GM12872 (cell line): ENCODE measurements around the gene SEC14L2.
A peak's percentile ranks its signal among the peaks of the same experiment; 100 is the strongest.

ENCODE experiments used
- TF ChIP-seq, protein P1 (sequence below): IDR thresholded peaks from 3 replicates; pipeline ENCODE4 v1.5.1; 2011; ENCODE audit warnings: low read depth, mild to moderate bottlenecking, low read length, moderate library complexity; ENCODE audit not compliant: insufficient read depth

Gene SEC14L2

DNA sequence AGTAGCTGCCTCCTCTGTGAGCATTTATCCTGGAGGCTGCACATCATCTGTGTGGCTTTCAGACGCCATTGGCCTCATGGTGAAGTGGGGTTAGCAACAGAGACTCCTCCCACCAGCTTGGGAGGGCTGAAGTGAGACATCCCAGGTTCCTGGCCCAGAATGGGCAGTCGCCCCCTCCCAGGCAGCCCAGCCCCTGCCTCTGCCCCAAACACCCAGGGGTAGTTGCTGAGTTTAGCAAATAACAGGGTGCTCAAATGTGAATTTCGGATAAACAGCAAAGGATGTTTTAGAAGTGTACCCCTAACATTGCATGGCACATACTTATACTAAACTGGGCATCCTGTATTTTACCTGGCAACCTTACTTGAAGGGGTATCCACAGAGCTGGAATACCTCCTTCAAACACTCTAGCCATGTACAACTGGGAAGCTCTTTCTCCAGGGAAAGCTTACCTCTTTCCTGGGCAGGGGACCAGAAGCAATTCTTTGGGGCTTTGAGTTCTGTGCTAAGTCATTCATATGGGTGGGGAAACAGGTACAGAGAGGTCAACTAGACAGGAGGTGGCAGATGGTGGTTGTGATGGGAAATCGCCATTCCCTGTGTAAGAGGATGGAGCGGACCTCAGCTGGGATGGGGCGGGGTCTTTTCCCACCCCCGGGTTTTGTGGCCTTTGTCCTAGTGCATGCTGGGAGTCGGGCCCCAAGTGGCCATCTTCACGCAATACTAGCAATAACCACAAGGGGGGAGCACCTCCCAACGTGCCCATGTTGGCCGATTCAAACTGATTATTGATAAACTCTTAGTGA lies 48.0 kb downstream of the SEC14L2 start:
- TF ChIP-seq, protein P1, sequence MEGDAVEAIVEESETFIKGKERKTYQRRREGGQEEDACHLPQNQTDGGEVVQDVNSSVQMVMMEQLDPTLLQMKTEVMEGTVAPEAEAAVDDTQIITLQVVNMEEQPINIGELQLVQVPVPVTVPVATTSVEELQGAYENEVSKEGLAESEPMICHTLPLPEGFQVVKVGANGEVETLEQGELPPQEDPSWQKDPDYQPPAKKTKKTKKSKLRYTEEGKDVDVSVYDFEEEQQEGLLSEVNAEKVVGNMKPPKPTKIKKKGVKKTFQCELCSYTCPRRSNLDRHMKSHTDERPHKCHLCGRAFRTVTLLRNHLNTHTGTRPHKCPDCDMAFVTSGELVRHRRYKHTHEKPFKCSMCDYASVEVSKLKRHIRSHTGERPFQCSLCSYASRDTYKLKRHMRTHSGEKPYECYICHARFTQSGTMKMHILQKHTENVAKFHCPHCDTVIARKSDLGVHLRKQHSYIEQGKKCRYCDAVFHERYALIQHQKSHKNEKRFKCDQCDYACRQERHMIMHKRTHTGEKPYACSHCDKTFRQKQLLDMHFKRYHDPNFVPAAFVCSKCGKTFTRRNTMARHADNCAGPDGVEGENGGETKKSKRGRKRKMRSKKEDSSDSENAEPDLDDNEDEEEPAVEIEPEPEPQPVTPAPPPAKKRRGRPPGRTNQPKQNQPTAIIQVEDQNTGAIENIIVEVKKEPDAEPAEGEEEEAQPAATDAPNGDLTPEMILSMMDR: peak; percentile 82

DNA sequence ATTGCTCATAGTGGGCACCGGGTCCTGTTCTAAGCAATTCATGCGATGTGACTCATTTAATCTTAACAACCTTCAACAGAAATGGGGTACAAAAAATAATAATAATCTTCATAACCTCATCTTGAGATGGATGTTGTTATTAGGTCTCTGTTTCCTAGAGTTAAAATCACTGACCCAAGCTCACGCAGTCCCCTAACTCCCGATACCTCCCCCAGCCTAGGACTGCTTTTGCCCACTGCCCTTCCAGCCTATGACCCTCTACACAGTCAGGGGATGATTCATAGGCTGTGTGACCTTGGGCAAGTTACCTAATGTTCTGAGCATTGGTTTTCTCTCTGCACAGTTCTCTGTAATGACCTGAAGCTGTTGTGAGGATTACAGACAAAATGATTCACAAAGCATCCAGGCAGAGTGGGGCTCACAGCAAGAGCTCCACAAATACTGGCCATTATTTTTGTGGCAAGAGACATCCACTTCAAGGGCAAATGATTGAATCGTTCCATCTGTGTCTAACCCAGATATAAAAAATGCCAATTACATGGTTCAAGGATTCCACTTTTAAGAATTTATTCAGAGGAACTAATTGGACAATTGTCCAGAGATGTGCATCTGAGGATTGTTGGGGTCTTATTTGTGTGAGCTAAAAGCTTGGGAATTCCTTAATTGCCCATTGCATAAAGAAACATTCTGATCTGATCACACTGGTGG lies 48.8 kb downstream of the SEC14L2 start:
- TF ChIP-seq, protein P1: no peak

DNA sequence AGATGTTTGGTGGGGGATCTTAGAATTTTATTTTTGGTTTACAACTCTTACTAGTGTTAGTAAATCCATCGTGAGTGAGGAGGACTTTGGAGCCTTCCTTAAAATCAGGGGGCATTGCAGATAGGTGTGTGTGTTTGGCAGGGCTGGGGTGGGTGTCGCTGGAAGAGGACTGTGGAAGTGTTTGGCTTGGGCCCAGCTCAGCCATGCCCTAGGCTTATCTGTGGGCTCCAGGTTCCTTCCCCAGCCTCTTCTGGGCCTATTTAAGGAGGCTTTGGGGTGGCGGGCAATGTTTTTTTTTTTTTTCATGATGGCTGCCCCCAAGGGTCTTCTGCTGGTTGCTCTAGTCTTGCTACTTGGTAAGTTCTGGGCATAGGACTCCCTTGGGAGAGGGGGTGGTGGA lies 50.8 kb downstream of the SEC14L2 start:
- TF ChIP-seq, protein P1: no peak

DNA sequence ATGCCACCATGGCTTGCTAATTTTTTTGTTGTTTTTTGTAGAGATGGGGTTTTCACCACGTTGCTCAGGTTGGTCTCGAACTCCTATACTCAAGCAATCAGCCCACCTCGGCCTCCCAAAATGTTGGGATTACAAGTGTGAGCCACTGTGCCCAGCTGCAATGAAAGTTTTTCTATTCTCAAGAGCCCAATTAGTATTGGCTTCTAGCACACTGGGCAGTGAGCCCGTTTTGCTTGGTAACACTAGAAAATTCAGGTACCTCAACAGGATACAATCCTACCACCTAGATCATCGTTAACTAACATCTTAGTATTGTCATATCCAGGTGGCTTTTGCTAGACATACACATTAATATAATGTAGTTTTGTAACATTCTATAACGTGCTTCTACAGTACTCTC lies 56.0 kb downstream of the SEC14L2 start:
- TF ChIP-seq, protein P1: no peak

DNA sequence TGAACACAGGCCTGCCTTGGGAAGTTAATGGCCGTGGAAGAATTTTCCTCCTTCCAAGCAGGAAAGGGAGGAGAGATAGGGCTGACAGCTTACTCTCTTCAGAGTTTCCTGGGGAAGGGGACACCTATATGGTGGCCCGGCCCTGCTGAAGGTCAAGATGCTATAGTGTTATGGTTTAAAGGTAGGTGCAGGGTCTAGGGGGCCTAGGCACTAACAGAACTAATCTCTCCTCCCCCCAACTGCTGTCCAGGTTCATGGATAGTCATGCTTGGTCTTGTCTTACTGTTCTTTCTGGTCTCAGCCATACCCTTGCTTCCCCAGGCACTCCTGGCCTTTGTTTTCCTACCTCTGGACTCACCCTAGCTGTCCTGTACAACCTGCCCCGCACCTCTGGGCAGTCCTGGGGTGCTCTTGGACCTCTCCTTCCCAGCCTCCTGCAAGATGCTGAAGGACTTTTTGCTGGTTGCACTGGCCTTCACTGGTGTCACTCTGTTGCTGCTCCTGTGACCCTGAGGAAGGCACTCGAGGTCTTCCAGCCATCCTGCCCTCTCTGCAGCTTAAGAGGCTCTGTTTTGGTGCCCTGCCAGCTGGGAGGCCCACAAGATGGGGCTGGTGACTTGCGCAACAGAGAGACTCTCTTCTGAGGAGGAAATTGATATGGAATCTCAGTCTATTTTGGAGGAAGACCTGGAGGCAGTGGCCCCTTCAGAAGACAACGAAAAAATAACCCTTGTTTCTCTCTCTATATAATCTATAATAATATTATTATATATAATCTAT lies 57.1 kb downstream of the SEC14L2 start:
- TF ChIP-seq, protein P1: no peak

DNA sequence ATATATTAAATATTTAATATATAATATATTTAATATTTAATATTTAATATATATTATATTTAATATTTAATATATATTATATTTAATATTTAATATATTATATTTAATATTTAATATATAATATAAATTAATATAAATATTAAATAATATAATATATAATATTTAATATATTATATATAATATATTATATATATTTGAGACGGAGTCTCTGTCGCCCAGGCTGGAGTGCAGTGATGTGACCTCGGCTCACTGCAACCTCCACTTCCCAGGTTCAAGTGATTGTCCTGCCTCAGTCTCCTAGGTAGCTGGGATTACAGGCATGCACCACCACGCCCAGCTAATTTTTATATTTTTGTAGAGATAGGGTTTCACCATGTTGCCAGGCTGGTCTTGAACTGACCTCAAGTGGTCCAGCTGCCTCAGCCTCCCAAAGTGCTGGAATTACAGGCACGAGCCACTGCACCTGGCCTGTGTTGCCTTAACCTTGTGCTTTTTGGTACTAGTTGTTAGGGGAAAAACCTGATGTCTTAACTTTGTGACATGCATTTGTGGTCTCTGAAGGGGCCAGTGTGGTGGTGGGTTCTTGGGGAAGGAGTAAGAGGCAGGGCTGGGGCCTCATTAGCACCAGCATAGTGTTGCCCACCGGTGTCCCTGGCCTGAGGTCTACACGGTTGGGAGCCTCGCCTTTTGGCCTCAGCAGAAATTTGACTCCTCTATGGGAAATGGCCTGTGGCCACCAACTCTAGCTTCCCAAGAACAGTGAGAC lies 58.4 kb downstream of the SEC14L2 start:
- TF ChIP-seq, protein P1: no peak
